Right atrium auricular region (tissue), 2 donors: Measurements from ENCODE around the gene DARS2. TPM values are rescaled to one million over a fixed set of nuclear protein-coding genes. Genes with fewer than 3 reads are reported as not detected.

Experiments
- DNase-seq: peaks from one replicate; pipeline ENCODE4 v3.0.0-alpha.2; 2019; ENCODE audit warnings: low spot score
- H3K27ac ChIP-seq, 2 donors: fragments of 200-600 bp; sonication (generic); 1 replicate in 1 of 2; 2 replicates in 1 of 2; pipeline ENCODE4 v1.5.1; 2016 to 2019
- H3K27me3 ChIP-seq, 2 donors: fragments of 200-600 bp; sonication (generic); one replicate each; pipeline versions ENCODE4 v1.5.1 to v1.6.0; 2017 to 2019
- H3K36me3 ChIP-seq: fragments of 200-600 bp; sonication (generic); one replicate; pipeline ENCODE4 v1.5.1; 2016
- H3K4me1 ChIP-seq, 2 donors: fragments of 200-600 bp; sonication (generic); one replicate each; pipeline versions ENCODE4 v1.5.1 to v1.6.0; 2017 to 2019
- H3K4me3 ChIP-seq, 2 donors: fragments of 200-600 bp; sonication (generic); 1 replicate in 1 of 2; 2 replicates in 1 of 2; pipeline ENCODE4 v1.5.1; 2017 to 2019; ENCODE audit warnings: mild to moderate bottlenecking in 1 of 2, moderate library complexity in 1 of 2
- H3K9me3 ChIP-seq, 2 donors: fragments of 200-600 bp; sonication (generic); one replicate each; pipeline ENCODE4 v1.5.1; 2019
- CTCF ChIP-seq, 2 donors: fragments of 200-600 bp; sonication (generic); IDR thresholded peaks; one replicate each; pipeline ENCODE4 v1.5.1; 2019; ENCODE audit warnings: antibody characterized with exemption in 2 of 2
- total RNA-seq, 2 donors: library from RNA; depleted of rRNA; stranded (reverse); fragments of >200 nt; gene quantifications; one replicate each; pipeline ENCODE4 v1.1.0, GENCODE V29; 2016

The DARS2 gene
- total RNA-seq, 2 donors from 2014 or later, result 11.2 to 13.9 TPM

- Histone ChIP-seq H3K9me3 (no peaks in the 10 kb centered on the region), H3K36me3 (peaks cover 48% of the 10 kb centered on the region), H3K27me3 (no peaks in the 10 kb centered on the region), H3K4me3 (peak overlapping the region; percentile 67 to 93), H3K27ac (peak overlapping the region; percentile 95 to 98), H3K4me1 (peaks cover 0 to 62% of the 10 kb centered on the region in 2 donors)
- no peak for TF ChIP-seq CTCF (IDR thresholded peaks at IDR 0.05)
- DNase-seq, result peak; percentile 60
These were observed 42.8 kb downstream of the DARS2 start for GRCh38 chr1:173867141-173867752.

GRCh38 chr1:173867753-173868265 lies 43.3 kb downstream of the DARS2 start, which contains the start of gene GAS5:
TSS of gene GAS5 (minus strand) at chr1:173867989.
- peaks cover 0 to 62% of the 10 kb centered on the region in 2 donors for H3K4me1 ChIP-seq
- TF ChIP-seq CTCF (IDR thresholded peaks at IDR 0.05), result no peak
- H3K36me3 ChIP-seq, result peaks cover 43% of the 10 kb centered on the region

GRCh38 chr1:173868266-173869020 lies 44.0 kb downstream of the DARS2 start, which contains the start of gene ZBTB37:
TSS of gene ZBTB37 (plus strand) at chr1:173868380. CDS start at chr1:173870226, 1,846 bp downstream.
- Histone ChIP-seq H3K9me3 (no peaks in the 10 kb centered on the region), H3K27me3 (no peaks in the 10 kb centered on the region), H3K36me3 (peaks cover 37% of the 10 kb centered on the region), H3K27ac (peak within 1 kb of the TSS; percentile 95 to 98), H3K4me3 (peak within 1 kb of the TSS; percentile 67 to 93), H3K4me1 (peaks cover 0 to 59% of the 10 kb centered on the region in 2 donors)
- TF ChIP-seq CTCF (IDR thresholded peaks at IDR 0.05), result peak in 1 of 2 donors; percentile 22
- DNase-seq, result peak; percentile 81

More at GRCh38 chr1:173867753-173868265, 43.3 kb downstream of the DARS2 start, which contains the start of gene GAS5:
- DNase-seq, result peak; percentile 99
- peak within 1 kb of the TSS; percentile 67 to 93 for H3K4me3 ChIP-seq
- H3K9me3 ChIP-seq, result no peaks in the 10 kb centered on the region
- H3K27ac ChIP-seq, result peak within 1 kb of the TSS; percentile 95 to 98
- H3K27me3 ChIP-seq, result no peaks in the 10 kb centered on the region

GRCh38 chr1:173869021-173869359 lies 44.5 kb downstream of the DARS2 start:
- peaks cover 31% of the 10 kb centered on the region for H3K36me3 ChIP-seq

More at GRCh38 chr1:173869021-173869359, 44.5 kb downstream of the DARS2 start:
- no peaks in the 10 kb centered on the region for H3K9me3 ChIP-seq
- H3K4me3 ChIP-seq, result peak overlapping the region; percentile 67 to 93
- peaks cover 0 to 54% of the 10 kb centered on the region in 2 donors for H3K4me1 ChIP-seq
- H3K27me3 ChIP-seq, result no peaks in the 10 kb centered on the region
- TF ChIP-seq CTCF (IDR thresholded peaks at IDR 0.05), result no peak
- peak overlapping the region; percentile 95 to 98 for H3K27ac ChIP-seq
- no peak for DNase-seq
